Muscle layer of colon (tissue), 2 donors: ENCODE measurements around the gene SP8.

Experiments used
- H3K27ac ChIP-seq: one replicate; pipeline ENCODE4 v1.7.0; 2013; ENCODE audit warnings: low read depth, mild to moderate bottlenecking, low read length, moderate library complexity
- H3K27me3 ChIP-seq, 2 donors: one replicate each; pipeline ENCODE4 v1.7.0; 2013; ENCODE audit warnings: low read length in 2 of 2, mild to moderate bottlenecking in 2 of 2; ENCODE audit not compliant: insufficient read depth in 2 of 2, control insufficient read depth in 1 of 2
- H3K36me3 ChIP-seq: one replicate; pipeline ENCODE4 v1.7.0; 2013; ENCODE audit warnings: mild to moderate bottlenecking, low read length; ENCODE audit not compliant: insufficient read depth
- H3K4me1 ChIP-seq: one replicate; pipeline ENCODE4 v1.7.0; 2013; ENCODE audit warnings: mild to moderate bottlenecking, low read length; ENCODE audit not compliant: insufficient read depth
- H3K4me3 ChIP-seq, 2 donors: one replicate each; pipeline ENCODE4 v1.7.0; 2013; ENCODE audit warnings: low read length in 2 of 2, low read depth in 1 of 2, mild to moderate bottlenecking in 1 of 2, moderate library complexity in 1 of 2
- H3K9ac ChIP-seq: one replicate; pipeline ENCODE4 v1.7.0; 2013; ENCODE audit warnings: low read length
- H3K9me3 ChIP-seq: one replicate; pipeline ENCODE4 v1.7.0; 2013; ENCODE audit warnings: mild to moderate bottlenecking, low read length
- donor health status: abdominal sarcoma.
- donor health status: Adenocarcinoma of cecum.

The SP8 gene

GRCh38 chr7:20816372-20816959 is 29.8 kb upstream of the SP8 start:
- Histone ChIP-seq H3K9ac (no peak overlapping the region), H3K4me3 (no peak overlapping the region), H3K27ac (no peak overlapping the region), H3K9me3 (no peaks in the 10 kb centered on the region), H3K4me1 (no peaks in the 10 kb centered on the region), H3K36me3 (no peaks in the 10 kb centered on the region), H3K27me3 (no peaks in the 10 kb centered on the region)

- Histone ChIP-seq H3K9ac (no peak overlapping the region), H3K4me3 (no peak overlapping the region), H3K27me3 (no peaks in the 10 kb centered on the region), H3K36me3 (no peaks in the 10 kb centered on the region), H3K4me1 (no peaks in the 10 kb centered on the region), H3K9me3 (peaks cover 3% of the 10 kb centered on the region), H3K27ac (no peak overlapping the region)
These were observed 17.7 kb upstream of the SP8 start for GRCh38 chr7:20804345-20804744.

DNA sequence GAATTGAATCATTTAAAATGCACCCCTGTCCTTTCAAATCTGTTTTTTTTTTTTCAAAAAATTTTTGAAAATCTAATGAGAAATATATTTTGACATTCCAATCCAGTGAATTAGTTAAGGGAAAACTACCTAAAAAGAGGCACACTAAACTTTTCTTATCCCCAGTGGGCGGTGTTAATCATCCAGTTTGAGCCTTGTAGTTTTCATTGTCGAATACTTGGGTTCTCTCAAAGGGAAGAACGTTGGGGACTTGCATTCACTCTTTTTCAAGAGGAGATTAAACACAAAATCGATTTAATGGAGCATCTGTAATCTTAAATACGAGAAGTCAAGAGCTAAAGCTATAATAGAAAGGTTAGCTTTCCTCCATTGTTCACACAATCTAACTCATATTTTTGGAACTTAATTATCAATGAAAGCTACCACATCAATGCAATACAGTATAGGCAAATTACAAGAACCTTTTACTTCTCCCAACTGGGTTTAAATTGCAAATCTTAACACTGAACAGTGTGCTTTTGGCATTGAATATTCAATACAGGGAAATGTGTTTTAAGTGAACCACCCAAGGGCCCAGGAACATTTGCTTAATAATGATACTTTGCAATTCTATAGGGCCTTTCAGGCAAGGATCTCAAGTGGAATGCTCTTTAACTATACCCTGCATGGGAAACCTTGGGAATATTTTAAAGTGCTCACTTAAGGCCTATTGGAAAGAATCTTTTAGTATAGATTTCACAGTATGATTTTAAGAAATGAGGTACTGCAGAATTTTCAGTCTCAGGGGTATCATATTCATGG is 13.1 kb upstream of the SP8 start:
- no peaks in the 10 kb centered on the region for H3K36me3 ChIP-seq
- peaks cover 6% of the 10 kb centered on the region for H3K9me3 ChIP-seq
- H3K27me3 ChIP-seq: peaks cover 39 to 41% of the 10 kb centered on the region in 2 donors
- peaks cover 13% of the 10 kb centered on the region for H3K4me1 ChIP-seq
- H3K4me3 ChIP-seq: no peak overlapping the region
- H3K9ac ChIP-seq: no peak overlapping the region
- H3K27ac ChIP-seq: no peak overlapping the region

- H3K36me3 ChIP-seq: no peaks in the 10 kb centered on the region
- H3K9me3 ChIP-seq: peaks cover 8% of the 10 kb centered on the region
- peaks cover 13% of the 10 kb centered on the region for H3K4me1 ChIP-seq
- H3K9ac ChIP-seq: no peak overlapping the region
- no peak overlapping the region for H3K27ac ChIP-seq
- H3K27me3 ChIP-seq: peaks cover 49 to 52% of the 10 kb centered on the region in 2 donors
- no peak overlapping the region for H3K4me3 ChIP-seq
These were observed 12.0 kb upstream of the SP8 start for GRCh38 chr7:20798694-20799121.

DNA sequence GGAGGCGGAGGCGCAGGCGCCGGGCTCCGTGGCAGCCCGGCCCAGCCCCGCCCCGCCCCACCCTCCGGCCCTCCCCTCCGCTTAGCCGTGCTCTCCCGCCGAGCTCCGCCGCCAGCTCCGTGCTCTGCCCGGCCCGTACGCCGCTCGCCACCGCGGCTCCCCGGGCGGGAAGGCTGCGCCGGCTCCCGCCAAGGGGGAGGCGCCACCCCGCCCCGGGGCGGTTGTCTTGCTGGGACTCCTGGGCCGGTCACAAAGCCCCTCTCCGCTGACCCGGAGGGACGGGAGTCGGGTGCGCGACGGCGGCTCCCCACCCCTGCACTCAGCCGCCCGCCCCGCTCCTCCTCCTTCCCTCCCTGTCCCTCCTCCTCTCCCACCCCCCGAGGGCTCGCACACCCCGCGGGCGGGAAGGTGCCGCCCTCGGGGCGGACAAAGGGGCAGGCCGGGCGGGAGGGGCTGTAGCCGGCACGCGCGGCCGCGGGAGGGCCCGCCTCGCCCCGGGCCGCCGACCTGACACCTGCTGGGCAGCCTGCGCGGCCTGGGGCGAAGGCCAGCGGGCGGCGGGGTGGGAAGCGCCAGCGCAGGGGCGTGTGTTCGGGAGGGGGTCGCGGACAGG is 11.5 kb upstream of the SP8 start:
- peak overlapping the region in 1 of 2 donors; percentile 22 for H3K4me3 ChIP-seq
- no peak overlapping the region for H3K27ac ChIP-seq
- no peaks in the 10 kb centered on the region for H3K36me3 ChIP-seq
- H3K27me3 ChIP-seq: peaks cover 54 to 57% of the 10 kb centered on the region in 2 donors
- peaks cover 8% of the 10 kb centered on the region for H3K9me3 ChIP-seq
- H3K4me1 ChIP-seq: peaks cover 13% of the 10 kb centered on the region
- no peak overlapping the region for H3K9ac ChIP-seq

GRCh38 chr7:20797462-20798080 is 10.9 kb upstream of the SP8 start:
- Histone ChIP-seq H3K9ac (no peak overlapping the region), H3K4me1 (peaks cover 13% of the 10 kb centered on the region), H3K27ac (no peak overlapping the region), H3K36me3 (no peaks in the 10 kb centered on the region), H3K9me3 (peaks cover 10% of the 10 kb centered on the region), H3K27me3 (peaks cover 61% of the 10 kb centered on the region in 2 donors), H3K4me3 (peak overlapping the region; percentile 28 to 53)

GRCh38 chr7:20797042-20797461 is 10.4 kb upstream of the SP8 start:
- H3K27ac ChIP-seq: no peak overlapping the region
- peaks cover 13% of the 10 kb centered on the region for H3K4me1 ChIP-seq
- peaks cover 66% of the 10 kb centered on the region in 2 donors for H3K27me3 ChIP-seq
- H3K36me3 ChIP-seq: no peaks in the 10 kb centered on the region
- no peak overlapping the region for H3K9ac ChIP-seq
- peak overlapping the region in 1 of 2 donors; percentile 53 for H3K4me3 ChIP-seq
- H3K9me3 ChIP-seq: peaks cover 11% of the 10 kb centered on the region

DNA sequence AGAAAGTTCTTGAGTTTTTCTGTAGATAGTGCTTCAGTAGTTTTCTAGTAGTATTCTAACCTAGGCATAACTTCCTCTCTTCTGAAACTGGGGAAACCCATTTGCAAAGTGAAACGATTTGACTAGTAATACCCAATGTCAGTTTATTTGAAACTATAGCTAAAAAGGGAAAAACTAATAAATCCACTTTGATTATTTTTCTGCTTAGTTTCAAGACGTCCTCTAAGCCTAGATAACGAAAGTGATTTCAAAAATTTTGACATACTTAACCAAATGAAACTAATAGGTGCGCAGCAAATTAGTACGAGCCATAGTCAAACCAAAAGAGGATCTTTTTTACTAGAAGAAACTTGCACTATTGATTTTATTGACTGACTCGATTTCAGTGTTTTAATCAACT is 9.8 kb upstream of the SP8 start:
- H3K9ac ChIP-seq: no peak overlapping the region
- no peak overlapping the region for H3K27ac ChIP-seq
- peaks cover 11% of the 10 kb centered on the region for H3K9me3 ChIP-seq
- H3K36me3 ChIP-seq: no peaks in the 10 kb centered on the region
- peaks cover 13% of the 10 kb centered on the region for H3K4me1 ChIP-seq
- H3K4me3 ChIP-seq: no peak overlapping the region
- H3K27me3 ChIP-seq: peaks cover 71 to 72% of the 10 kb centered on the region in 2 donors

DNA sequence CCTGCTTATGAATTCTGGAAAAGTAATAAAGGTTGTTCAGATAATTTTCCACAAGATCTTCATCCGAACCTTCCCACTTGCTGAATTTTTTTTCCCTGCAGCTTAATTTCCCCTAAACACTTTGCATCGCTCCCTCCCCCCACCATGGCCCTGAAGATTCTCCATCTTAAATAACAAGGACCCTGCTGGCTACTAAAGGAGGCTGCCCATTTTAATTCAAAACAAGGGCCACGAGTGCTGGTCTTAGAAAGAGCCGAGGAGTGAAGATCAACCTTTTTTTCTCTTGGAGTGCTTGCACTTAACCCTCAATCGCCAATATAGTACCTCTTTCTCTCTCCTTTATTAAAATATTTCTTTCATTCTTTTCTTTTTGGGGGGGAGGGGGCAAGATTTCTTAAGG is 9.2 kb upstream of the SP8 start:
- Histone ChIP-seq H3K4me1 (peaks cover 13% of the 10 kb centered on the region), H3K36me3 (no peaks in the 10 kb centered on the region), H3K9me3 (peaks cover 11% of the 10 kb centered on the region), H3K4me3 (no peak overlapping the region), H3K27ac (no peak overlapping the region), H3K27me3 (peaks cover 78% of the 10 kb centered on the region in 2 donors), H3K9ac (no peak overlapping the region)

- Histone ChIP-seq H3K27me3 (peaks cover 82 to 83% of the 10 kb centered on the region in 2 donors), H3K4me1 (peaks cover 13% of the 10 kb centered on the region), H3K4me3 (no peak overlapping the region), H3K36me3 (no peaks in the 10 kb centered on the region), H3K27ac (no peak overlapping the region), H3K9me3 (peaks cover 11% of the 10 kb centered on the region), H3K9ac (no peak overlapping the region)
These were observed 8.7 kb upstream of the SP8 start for GRCh38 chr7:20795361-20795760.

- H3K9ac ChIP-seq: no peak overlapping the region
- H3K9me3 ChIP-seq: peaks cover 15% of the 10 kb centered on the region
- H3K27ac ChIP-seq: no peak overlapping the region
- H3K36me3 ChIP-seq: no peaks in the 10 kb centered on the region
- H3K27me3 ChIP-seq: peaks cover 89 to 90% of the 10 kb centered on the region in 2 donors
- H3K4me3 ChIP-seq: no peak overlapping the region
- H3K4me1 ChIP-seq: peaks cover 13% of the 10 kb centered on the region
These were observed 8.0 kb upstream of the SP8 start for GRCh38 chr7:20794676-20795075.
